Naive thymus-derived CD4-positive, alpha-beta T cell (primary cell): ENCODE data around the gene CALB2. TPM values are rescaled to one million over a fixed set of nuclear protein-coding genes. Genes with fewer than 3 reads are reported as not detected.
A peak's percentile ranks its signal among the peaks of the same experiment; 100 is the strongest.

Experiments
- ATAC-seq: fragments of 150-1000 bp; cut with Tn5 transposase; 2 replicates; pipeline ENCODE4 v1.10.0; 2021; ENCODE audit warnings: mild to moderate bottlenecking, moderate library complexity
- CTCF ChIA-PET: fragments of 350-600 bp; sonication (Branson Sonifier 250); formaldehyde crosslinking; loops from one replicate; lab custom pipeline; 2021; ENCODE audit warnings: antibody characterized with exemption; lab: Charles Lee
- POLR2A ChIA-PET: fragments of 350-600 bp; sonication (Branson Sonifier 250); formaldehyde crosslinking; loops from one replicate; lab custom pipeline; 2021; ENCODE audit warnings: antibody characterized with exemption, inconsistent platforms; lab: Charles Lee
- DNase-seq, 9 donors: peaks; one replicate each; pipeline versions ENCODE4 v3.0.0 to v3.0.0-alpha.2; 2020 to 2022; ENCODE audit warnings: mixed read lengths in 1 of 9
- H3K27ac ChIP-seq: one replicate; pipeline ENCODE4 v1.7.0; 2013; ENCODE audit warnings: mild to moderate bottlenecking, low read depth, low read length, moderate library complexity
- H3K27me3 ChIP-seq, 2 donors: one replicate each; pipeline ENCODE4 v1.7.0; 2013; ENCODE audit warnings: low read length in 2 of 2, mild to moderate bottlenecking in 2 of 2, moderate library complexity in 2 of 2; ENCODE audit not compliant: control insufficient read depth in 2 of 2, insufficient read depth in 2 of 2
- H3K36me3 ChIP-seq, 3 experiments: 1 replicate in 2 of 3; 2 replicates in 1 of 3; pipeline ENCODE4 v1.7.0; 2013; ENCODE audit warnings: low read length in 3 of 3, mild to moderate bottlenecking in 3 of 3, moderate library complexity in 1 of 3; ENCODE audit not compliant: insufficient read depth in 3 of 3, control insufficient read depth in 2 of 3
- H3K4me1 ChIP-seq, 2 donors: one replicate each; pipeline ENCODE4 v1.7.0; 2013; ENCODE audit warnings: low read length in 2 of 2, mild to moderate bottlenecking in 2 of 2, moderate library complexity in 1 of 2; ENCODE audit not compliant: control insufficient read depth in 2 of 2, insufficient read depth in 2 of 2
- H3K4me3 ChIP-seq: 2 replicates; pipeline ENCODE4 v1.7.0; 2013; ENCODE audit warnings: mild to moderate bottlenecking, low read length
- H3K9me3 ChIP-seq, 3 experiments: 1 replicate in 2 of 3; 2 replicates in 1 of 3; pipeline ENCODE4 v1.7.0; 2013; ENCODE audit warnings: low read length in 3 of 3; ENCODE audit not compliant: control insufficient read depth in 2 of 3
- H3K27ac Mint-ChIP-seq, 9 donors: one replicate each; pipeline ENCODE4 v1.8.0; 2020 to 2022; ENCODE audit warnings: mixed read lengths in 9 of 9, mild to moderate bottlenecking in 8 of 9, moderate library complexity in 5 of 9, inconsistent platforms in 2 of 9
- H3K27me3 Mint-ChIP-seq, 5 donors: one replicate each; pipeline ENCODE4 v1.8.0; 2021 to 2022; ENCODE audit warnings: mixed read lengths in 5 of 5, mild to moderate bottlenecking in 1 of 5
- H3K36me3 Mint-ChIP-seq, 5 donors: one replicate each; pipeline ENCODE4 v1.8.0; 2020 to 2022; ENCODE audit warnings: mixed read lengths in 5 of 5, mild to moderate bottlenecking in 3 of 5, inconsistent platforms in 1 of 5
- H3K4me1 Mint-ChIP-seq, 7 donors: one replicate each; pipeline ENCODE4 v1.8.0; 2020 to 2022; ENCODE audit warnings: mixed read lengths in 7 of 7, mild to moderate bottlenecking in 3 of 7, inconsistent platforms in 1 of 7
- H3K4me3 Mint-ChIP-seq, 10 donors: one replicate each; pipeline ENCODE4 v1.8.0; 2020 to 2022; ENCODE audit warnings: mild to moderate bottlenecking in 10 of 10, mixed read lengths in 10 of 10, moderate library complexity in 6 of 10, inconsistent platforms in 2 of 10
- H3K9me3 Mint-ChIP-seq, 11 donors: one replicate each; pipeline ENCODE4 v1.8.0; 2020 to 2022; ENCODE audit warnings: mixed read lengths in 11 of 11, mild to moderate bottlenecking in 4 of 11, inconsistent platforms in 1 of 11, moderate library complexity in 1 of 11
- intact Hi-C, 2 donors: fragments of 100-400 bp; cut with micrococcal nuclease; formaldehyde crosslinking; loops; one replicate each; pipeline ENCODE4 v1.15.1; 2023
- polyA plus RNA-seq, 2 donors: library from polyadenylated mRNA; unstranded; fragments of 300-500 nt; fragmentation: Illumina TruSeq; gene quantifications; one replicate each; pipeline ENCODE4 v1.2.3, GENCODE V29; 2021
- total RNA-seq, 6 experiments: library from RNA in 5 of 6; stranded (reverse) in 5 of 6; gene quantifications; 1 replicate in 5 of 6; 2 replicates in 1 of 6; pipeline ENCODE4 v1.2.3 and lab custom pipeline; 2021 to 2026

CALB2 gene
- total and polyA plus RNA-seq, 7 experiments from 2014 or later: not detected

DNA sequence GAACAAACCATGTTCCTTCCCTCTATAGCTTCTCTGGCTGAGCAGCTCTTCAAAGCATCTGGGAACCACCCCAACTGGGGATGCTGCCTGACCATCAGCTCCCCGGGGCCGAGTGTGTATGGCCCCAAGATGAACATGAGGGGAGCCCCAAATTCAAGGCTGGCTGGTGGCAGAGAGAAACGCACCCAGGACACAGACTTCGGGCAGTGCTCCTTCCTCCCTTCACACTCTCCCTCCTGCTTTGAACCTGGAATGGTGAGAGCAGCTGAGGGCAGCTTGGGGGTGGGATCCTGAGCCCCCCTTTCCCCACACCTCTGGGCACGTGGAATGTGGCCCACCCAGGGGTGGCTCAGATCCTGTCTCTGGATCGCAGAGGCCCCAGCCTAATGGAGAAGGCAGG lies 66.1 kb downstream of the CALB2 start:
- peak overlapping the region in 1 of 10 donors; percentile 22 for H3K4me3 Mint-ChIP-seq
- Histone ChIP-seq H3K4me1 (no peaks in the 10 kb centered on the region), H3K27me3 (peaks cover 0 to 6% of the 10 kb centered on the region in 2 donors), H3K27ac (no peak overlapping the region), H3K4me3 (no peak overlapping the region), H3K9me3 (no peaks in the 10 kb centered on the region), H3K36me3 (no peaks in the 10 kb centered on the region)
- H3K27me3 Mint-ChIP-seq: peaks cover 40 to 55% (median 50%) of the 10 kb centered on the region in 5 donors
- CTCF ChIA-PET: no interaction called here
- no peak overlapping the region for H3K27ac Mint-ChIP-seq
- peaks cover 0 to 6% (median 0%) of the 10 kb centered on the region in 11 donors for H3K9me3 Mint-ChIP-seq
- POLR2A ChIA-PET: no interaction called here
- peaks cover 0 to 18% (median 4%) of the 10 kb centered on the region in 7 donors for H3K4me1 Mint-ChIP-seq
- intact Hi-C loops: no loop called here
- DNase-seq (no peak), ATAC-seq (no peak)
- no peaks in the 10 kb centered on the region for H3K36me3 Mint-ChIP-seq

GRCh38 chr16:71425746-71426068 lies 67.2 kb downstream of the CALB2 start:
- Histone ChIP-seq H3K4me3 (no peak overlapping the region), H3K27me3 (peaks cover 0 to 6% of the 10 kb centered on the region in 2 donors), H3K4me1 (no peaks in the 10 kb centered on the region), H3K27ac (no peak overlapping the region), H3K36me3 (no peaks in the 10 kb centered on the region), H3K9me3 (no peaks in the 10 kb centered on the region)
- H3K27me3 Mint-ChIP-seq: peaks cover 40 to 53% (median 51%) of the 10 kb centered on the region in 5 donors
- H3K27ac Mint-ChIP-seq: peak overlapping the region in 1 of 9 donors; percentile 96
- DNase-seq (no peak), ATAC-seq (no peak)
- H3K36me3 Mint-ChIP-seq: no peaks in the 10 kb centered on the region
- H3K4me1 Mint-ChIP-seq: peaks cover 0 to 18% (median 4%) of the 10 kb centered on the region in 7 donors
- intact Hi-C loops: no loop called here
- peak overlapping the region in 4 of 10 donors; percentile 9 to 83 (median 16) for H3K4me3 Mint-ChIP-seq
- ChIA-PET CTCF (no interaction called here), POLR2A (interaction anchor here (0.6 kb wide), 1 partner anchor 183 kb away, joined by 3 read pairs; no protein-coding TSS in a partner anchor)
- H3K9me3 Mint-ChIP-seq: peaks cover 0 to 6% (median 0%) of the 10 kb centered on the region in 11 donors

- Histone ChIP-seq H3K27ac (no peak overlapping the region), H3K4me1 (no peaks in the 10 kb centered on the region), H3K27me3 (peaks cover 0 to 6% of the 10 kb centered on the region in 2 donors), H3K36me3 (no peaks in the 10 kb centered on the region), H3K4me3 (no peak overlapping the region), H3K9me3 (no peaks in the 10 kb centered on the region)
- intact Hi-C loops: no loop called here
- no peaks in the 10 kb centered on the region for H3K36me3 Mint-ChIP-seq
- H3K4me3 Mint-ChIP-seq: peak overlapping the region in 8 of 10 donors; percentile 20 to 83 (median 30)
- DNase-seq (peak in 4 of 9 donors; percentile 10 to 83 (median 58)), ATAC-seq (peak; percentile 50)
- H3K27me3 Mint-ChIP-seq: peaks cover 40 to 53% (median 52%) of the 10 kb centered on the region in 5 donors
- peaks cover 0 to 18% (median 4%) of the 10 kb centered on the region in 7 donors for H3K4me1 Mint-ChIP-seq
- H3K9me3 Mint-ChIP-seq: peaks cover 0 to 6% (median 0%) of the 10 kb centered on the region in 11 donors
- POLR2A ChIA-PET: no interaction called here
- CTCF ChIA-PET: no interaction called here
- H3K27ac Mint-ChIP-seq: peak overlapping the region in 3 of 9 donors; percentile 14 to 96 (median 77)
Observed at GRCh38 chr16:71426069-71426879, 67.8 kb downstream of the CALB2 start.

DNA sequence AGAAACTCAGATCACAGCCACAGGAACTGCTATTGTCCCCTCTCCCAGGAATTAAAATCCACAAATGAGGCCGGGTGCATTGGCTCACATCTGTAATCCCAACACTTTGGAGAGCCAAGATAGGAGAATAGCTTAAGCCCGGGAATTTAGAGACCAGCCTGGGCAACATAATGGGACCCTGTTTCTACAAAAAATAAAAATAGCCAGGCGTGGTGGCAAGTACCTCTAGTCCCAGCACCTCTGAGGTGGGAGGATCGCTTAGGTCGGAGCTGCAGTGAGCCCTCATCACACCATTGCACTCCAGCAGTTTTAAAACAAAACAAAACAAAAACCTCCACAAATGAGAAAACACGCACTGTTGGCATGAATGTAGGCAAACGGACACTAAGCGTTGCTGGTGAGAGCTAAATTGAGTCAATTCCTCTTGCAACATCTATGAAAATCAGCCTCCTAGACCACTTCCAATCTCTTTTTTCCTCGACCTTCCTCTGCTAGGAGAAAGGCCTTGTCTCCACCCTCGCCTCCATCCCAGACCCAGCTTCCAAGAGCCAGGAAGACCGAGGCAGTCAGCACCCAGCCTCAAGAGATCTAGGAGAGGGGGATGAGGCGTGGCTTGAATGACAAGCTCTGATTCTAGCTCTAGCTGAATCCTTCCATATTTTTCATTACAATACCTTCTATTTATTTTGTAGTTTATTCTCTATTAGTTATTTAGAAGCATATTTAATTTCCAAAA lies 68.5 kb downstream of the CALB2 start:
- Mint-ChIP-seq H3K4me1 (peaks cover 0 to 18% (median 4%) of the 10 kb centered on the region in 7 donors), H3K27me3 (peaks cover 40 to 61% (median 53%) of the 10 kb centered on the region in 5 donors), H3K4me3 (peak overlapping the region in 3 of 10 donors; percentile 30 to 83 (median 36)), H3K36me3 (no peaks in the 10 kb centered on the region), H3K9me3 (peaks cover 0 to 6% (median 0%) of the 10 kb centered on the region in 11 donors), H3K27ac (peak overlapping the region in 1 of 9 donors; percentile 96)
- CTCF ChIA-PET: no interaction called here
- H3K36me3 ChIP-seq: no peaks in the 10 kb centered on the region
- H3K9me3 ChIP-seq: no peaks in the 10 kb centered on the region
- no peak overlapping the region for H3K4me3 ChIP-seq
- POLR2A ChIA-PET: no interaction called here
- H3K27ac ChIP-seq: no peak overlapping the region
- intact Hi-C loops: no loop called here
- H3K27me3 ChIP-seq: peaks cover 0 to 6% of the 10 kb centered on the region in 2 donors
- DNase-seq: no peak
- ATAC-seq: no peak
- H3K4me1 ChIP-seq: no peaks in the 10 kb centered on the region

GRCh38 chr16:71428385-71428784 lies 69.9 kb downstream of the CALB2 start:
- no peaks in the 10 kb centered on the region for H3K36me3 Mint-ChIP-seq
- no peak overlapping the region for H3K27ac ChIP-seq
- DNase-seq (no peak), ATAC-seq (no peak)
- H3K27ac Mint-ChIP-seq: no peak overlapping the region
- POLR2A ChIA-PET: no interaction called here
- H3K36me3 ChIP-seq: no peaks in the 10 kb centered on the region
- H3K4me1 ChIP-seq: no peaks in the 10 kb centered on the region
- intact Hi-C loops: no loop called here
- CTCF ChIA-PET: no interaction called here
- peaks cover 40 to 61% (median 47%) of the 10 kb centered on the region in 5 donors for H3K27me3 Mint-ChIP-seq
- no peak overlapping the region for H3K4me3 ChIP-seq
- no peaks in the 10 kb centered on the region for H3K9me3 ChIP-seq
- peaks cover 0 to 6% (median 0%) of the 10 kb centered on the region in 11 donors for H3K9me3 Mint-ChIP-seq
- peaks cover 0 to 6% of the 10 kb centered on the region in 2 donors for H3K27me3 ChIP-seq
- H3K4me3 Mint-ChIP-seq: no peak overlapping the region
- peaks cover 0 to 18% (median 4%) of the 10 kb centered on the region in 7 donors for H3K4me1 Mint-ChIP-seq

GRCh38 chr16:71428883-71429282 lies 70.4 kb downstream of the CALB2 start:
- Histone ChIP-seq H3K27me3 (peaks cover 0 to 5% of the 10 kb centered on the region in 2 donors), H3K27ac (no peak overlapping the region), H3K4me3 (no peak overlapping the region), H3K4me1 (no peaks in the 10 kb centered on the region), H3K36me3 (no peaks in the 10 kb centered on the region), H3K9me3 (no peaks in the 10 kb centered on the region)
- no peak overlapping the region for H3K27ac Mint-ChIP-seq
- no peaks in the 10 kb centered on the region for H3K36me3 Mint-ChIP-seq
- peaks cover 38 to 60% (median 44%) of the 10 kb centered on the region in 5 donors for H3K27me3 Mint-ChIP-seq
- DNase-seq: no peak
- no peak for ATAC-seq
- H3K4me3 Mint-ChIP-seq: no peak overlapping the region
- intact Hi-C loops: no loop called here
- H3K9me3 Mint-ChIP-seq: peaks cover 0 to 6% (median 0%) of the 10 kb centered on the region in 11 donors
- ChIA-PET CTCF (no interaction called here), POLR2A (no interaction called here)
- H3K4me1 Mint-ChIP-seq: peaks cover 0 to 18% (median 4%) of the 10 kb centered on the region in 7 donors
